PC-3 (cell line): Measurements from ENCODE around the gene NDEL1. TPM values are rescaled to one million over a fixed set of nuclear protein-coding genes. Genes with fewer than 3 reads are reported as not detected.
A peak's percentile ranks its signal among the peaks of the same experiment; 100 is the strongest.

Source experiments
- ATAC-seq: fragments of 200-7000 bp; cut with Tn5 transposase; 2 replicates; pipeline ENCODE4 v1.9.1; 2020; ENCODE audit warnings: mild to moderate bottlenecking, moderate library complexity
- BruUV-seq: library from RNA; stranded (reverse); fragments of 400-500 nt; replicated peaks from 2 replicates; lab custom pipeline; 2021; lab: Mats Ljungman, UMichigan
- CTCF ChIA-PET: fragments of 300-600 bp; sonication (Branson Sonifier 250); formaldehyde crosslinking; loops from one replicate; lab custom pipeline; 2022; ENCODE audit warnings: antibody characterized with exemption; lab: Charles Lee
- POLR2A ChIA-PET: fragments of 300-600 bp; sonication (Branson Sonifier 250); formaldehyde crosslinking; loops from one replicate; lab custom pipeline; 2022; ENCODE audit warnings: antibody characterized with exemption; ENCODE audit not compliant: unreplicated experiment; lab: Charles Lee
- DNase-seq: peaks from one replicate; pipeline ENCODE4 v3.0.0-alpha.2; 2015
- H2AFZ ChIP-seq: fragments of 300-600 bp; sonication (generic); 2 replicates; pipeline ENCODE4 v1.6.0; 2016; ENCODE audit warnings: antibody characterized with exemption, low read length
- H3F3A ChIP-seq: fragments of 300-600 bp; sonication (generic); one replicate; pipeline ENCODE4 v1.6.0; 2017; ENCODE audit warnings: antibody characterized with exemption, low read length, control low read depth, mild to moderate bottlenecking; ENCODE audit not compliant: unreplicated experiment
- H3K27ac ChIP-seq: fragments of 300-600 bp; sonication (generic); 2 replicates; pipeline ENCODE4 v1.5.1; 2016; ENCODE audit warnings: mild to moderate bottlenecking, low read length
- H3K27me3 ChIP-seq: fragments of 300-600 bp; sonication (generic); 2 replicates; pipeline ENCODE4 v1.6.1; 2016; ENCODE audit warnings: low read length, mixed read lengths
- H3K36me3 ChIP-seq: fragments of 300-600 bp; sonication (generic); 2 replicates; pipeline ENCODE4 v1.6.1; 2016; ENCODE audit warnings: low read depth, mixed run types, low read length, mixed read lengths
- H3K4me1 ChIP-seq: fragments of 300-600 bp; sonication (generic); 2 replicates; pipeline ENCODE4 v1.5.1; 2016; ENCODE audit warnings: low read length; ENCODE audit not compliant: insufficient read depth
- H3K4me2 ChIP-seq: fragments of 300-600 bp; sonication (generic); 2 replicates; pipeline ENCODE4 v1.6.0; 2016; ENCODE audit warnings: low read length
- H3K4me3 ChIP-seq: fragments of 300-600 bp; sonication (generic); 2 replicates; pipeline ENCODE4 v1.5.1; 2016; ENCODE audit warnings: mild to moderate bottlenecking, low read length, mixed read lengths
- H3K79me2 ChIP-seq: fragments of 300-600 bp; sonication (generic); 2 replicates; pipeline ENCODE4 v1.6.1; 2017; ENCODE audit warnings: low read length, mixed read lengths
- H3K9ac ChIP-seq: fragments of 300-600 bp; sonication (generic); 2 replicates; pipeline ENCODE4 v1.6.0; 2016; ENCODE audit warnings: mild to moderate bottlenecking, low read length
- H3K9me2 ChIP-seq: fragments of 300-600 bp; sonication (generic); replicated peaks from 2 replicates; pipeline ENCODE4 v1.6.1; 2016; ENCODE audit warnings: mixed run types, low read length, mixed read lengths
- H3K9me3 ChIP-seq: fragments of 300-600 bp; sonication (generic); 2 replicates; pipeline ENCODE4 v1.6.1; 2016; ENCODE audit warnings: low read length, mixed read lengths
- H4K20me1 ChIP-seq: fragments of 300-600 bp; sonication (generic); 2 replicates; pipeline ENCODE4 v1.6.1; 2016; ENCODE audit warnings: low read length, mixed read lengths
- EZH2 ChIP-seq: fragments of 300-600 bp; sonication (generic); IDR thresholded peaks from one replicate; pipeline ENCODE4 v1.6.1; 2017; ENCODE audit warnings: antibody characterized with exemption, mild to moderate bottlenecking, low read length; ENCODE audit not compliant: unreplicated experiment
- EZH2phosphoT487 ChIP-seq: fragments of 300-600 bp; sonication (generic); IDR thresholded peaks from 2 replicates; pipeline ENCODE4 v1.6.1; 2018; ENCODE audit warnings: mild to moderate bottlenecking, antibody characterized with exemption, low read length, borderline replicate concordance
- intact Hi-C: fragments of 100-400 bp; cut with micrococcal nuclease; formaldehyde crosslinking; loops from 2 replicates; pipeline ENCODE4 v1.9.0; 2023
- total RNA-seq: library from RNA; depleted of rRNA; stranded (reverse); fragments of >200 nt; gene quantifications from 2 replicates; pipeline ENCODE4 v1.2.3, GENCODE V29; 2014
- TF ChIP-seq, protein P1 (sequence below): fragments of 300-600 bp; sonication (generic); conservative IDR thresholded peaks from 2 replicates; pipeline ENCODE4 v1.5.1; 2017; ENCODE audit warnings: antibody characterized with exemption, low read depth, mild to moderate bottlenecking, low read length

Gene NDEL1
- total RNA-seq, 1 experiment from 2014 or later, result 32.7 TPM

DNA sequence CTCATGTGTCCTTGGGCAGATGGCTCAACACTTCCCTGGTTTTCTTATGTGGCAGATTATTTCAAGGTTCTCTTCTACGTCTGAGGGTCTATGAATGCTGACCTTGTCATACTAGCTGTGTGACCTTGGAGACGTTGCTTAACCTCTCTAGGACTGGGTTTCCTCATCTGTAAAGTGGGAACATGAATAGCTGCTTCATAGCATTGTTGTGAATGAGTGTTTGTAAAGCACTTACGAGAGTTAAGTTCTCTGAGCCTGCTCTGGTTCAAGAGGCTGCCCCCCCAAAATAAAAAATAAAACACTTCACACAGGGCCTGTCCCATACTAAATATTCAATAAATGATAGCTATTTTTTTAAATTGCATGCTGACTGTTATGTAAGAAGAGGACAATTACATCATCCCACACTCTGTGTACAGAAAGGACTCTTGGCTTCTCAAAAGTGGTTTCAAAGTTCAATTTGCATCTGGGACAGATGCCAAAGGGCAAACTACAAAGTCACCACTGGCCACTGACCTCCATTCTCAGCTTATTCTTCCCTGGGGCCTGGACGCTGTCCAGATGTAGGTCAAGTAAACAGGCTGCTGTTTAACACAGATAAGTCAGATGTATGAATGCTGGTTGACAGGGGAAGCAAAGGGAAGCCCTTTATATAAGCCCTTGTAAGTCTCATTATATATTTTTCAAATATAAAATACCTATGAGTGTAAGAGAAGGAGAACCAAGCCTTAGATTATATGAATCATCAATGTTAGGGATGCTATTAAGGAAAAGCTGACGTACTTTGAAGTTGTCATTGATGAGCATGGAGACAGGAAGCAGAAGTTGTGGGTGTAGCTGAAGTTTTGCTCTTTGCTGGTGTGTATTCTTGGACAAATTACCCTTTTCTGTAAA lies 15.4 kb upstream of the NDEL1 start:
- no peaks in the 10 kb centered on the region for H3K9me2 ChIP-seq

DNA sequence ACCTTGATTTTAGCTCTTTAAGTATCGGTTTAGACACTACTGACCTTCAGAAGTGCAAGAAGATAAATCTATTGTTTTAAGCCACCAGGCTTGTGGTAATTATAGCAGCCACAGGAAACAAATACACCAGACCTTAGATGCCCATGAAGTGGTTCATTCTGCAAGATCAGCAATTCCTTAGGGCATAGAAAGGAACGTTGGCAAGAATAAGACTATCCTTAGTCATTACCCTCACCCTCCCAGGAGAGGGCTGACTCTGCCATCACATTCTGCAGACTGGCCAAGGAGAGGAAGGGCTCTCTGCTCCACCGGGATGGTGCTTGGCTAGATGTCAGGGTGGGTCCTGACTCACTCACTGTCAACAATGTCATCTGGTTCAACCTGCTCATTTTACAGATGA lies 14.1 kb upstream of the NDEL1 start:
- ATAC-seq, result peak; percentile 55
- CTCF ChIA-PET, result no interaction called here
- 0 out of 2 replicates have a peak, but pooled peaks cover 5% of the 10 kb centered on the region for H3K4me1 ChIP-seq
- H3K27me3 ChIP-seq, result no peaks in the 10 kb centered on the region
- no peak overlapping the region for H2AFZ ChIP-seq
- intact Hi-C loops, result no loop called here
- H3K9me2 ChIP-seq, result no peaks in the 10 kb centered on the region
- no peak overlapping the region for H3K9ac ChIP-seq
- H3K4me2 ChIP-seq, result no peak overlapping the region
- no peaks in the 10 kb centered on the region for H3K79me2 ChIP-seq
- peak; percentile 62 for DNase-seq
- POLR2A ChIA-PET, result interaction anchor here (0.6 kb wide), 1 partner anchor 11 kb away, joined by 5 read pairs; no protein-coding TSS in a partner anchor
- no peaks in the 10 kb centered on the region for H3K36me3 ChIP-seq
- no peak overlapping the region for H3K27ac ChIP-seq
- no peak overlapping the region for H3K4me3 ChIP-seq
- TF ChIP-seq EZH2, result no peak
- TF ChIP-seq, protein P1, sequence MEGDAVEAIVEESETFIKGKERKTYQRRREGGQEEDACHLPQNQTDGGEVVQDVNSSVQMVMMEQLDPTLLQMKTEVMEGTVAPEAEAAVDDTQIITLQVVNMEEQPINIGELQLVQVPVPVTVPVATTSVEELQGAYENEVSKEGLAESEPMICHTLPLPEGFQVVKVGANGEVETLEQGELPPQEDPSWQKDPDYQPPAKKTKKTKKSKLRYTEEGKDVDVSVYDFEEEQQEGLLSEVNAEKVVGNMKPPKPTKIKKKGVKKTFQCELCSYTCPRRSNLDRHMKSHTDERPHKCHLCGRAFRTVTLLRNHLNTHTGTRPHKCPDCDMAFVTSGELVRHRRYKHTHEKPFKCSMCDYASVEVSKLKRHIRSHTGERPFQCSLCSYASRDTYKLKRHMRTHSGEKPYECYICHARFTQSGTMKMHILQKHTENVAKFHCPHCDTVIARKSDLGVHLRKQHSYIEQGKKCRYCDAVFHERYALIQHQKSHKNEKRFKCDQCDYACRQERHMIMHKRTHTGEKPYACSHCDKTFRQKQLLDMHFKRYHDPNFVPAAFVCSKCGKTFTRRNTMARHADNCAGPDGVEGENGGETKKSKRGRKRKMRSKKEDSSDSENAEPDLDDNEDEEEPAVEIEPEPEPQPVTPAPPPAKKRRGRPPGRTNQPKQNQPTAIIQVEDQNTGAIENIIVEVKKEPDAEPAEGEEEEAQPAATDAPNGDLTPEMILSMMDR, result 0 out of 2 replicates have a peak, but pooled peaks have one; percentile 18
- no peaks in the 10 kb centered on the region for H3F3A ChIP-seq
- BruUV-seq, result no TSS peak
- no peaks in the 10 kb centered on the region for H3K9me3 ChIP-seq
- H4K20me1 ChIP-seq, result no peaks in the 10 kb centered on the region

More for the DNA sequence above, 15.4 kb upstream of the NDEL1 start:
- no peak overlapping the region for H3K4me2 ChIP-seq
- H3K27ac ChIP-seq, result no peak overlapping the region
- H3K9ac ChIP-seq, result no peak overlapping the region
- no TSS peak for BruUV-seq
- ChIA-PET CTCF (interaction anchor here (1.4 kb wide), 1 partner anchor 10 kb away, joined by 4 read pairs; no protein-coding TSS in a partner anchor), POLR2A (interaction anchor here (0.6 kb wide), 1 partner anchor 40 kb away, joined by 3 read pairs; no protein-coding TSS in a partner anchor)
- 0 out of 2 replicates have a peak, but pooled peaks cover 5% of the 10 kb centered on the region for H3K4me1 ChIP-seq
- H4K20me1 ChIP-seq, result no peaks in the 10 kb centered on the region
- H2AFZ ChIP-seq, result no peak overlapping the region
- H3K79me2 ChIP-seq, result no peaks in the 10 kb centered on the region
- no peak overlapping the region for H3K4me3 ChIP-seq
- ATAC-seq (peak; percentile 18; the same call in 1 of the 2 replicates), DNase-seq (peak; percentile 16)
- no peaks in the 10 kb centered on the region for H3F3A ChIP-seq
- H3K9me3 ChIP-seq, result no peaks in the 10 kb centered on the region
- intact Hi-C loops, result no loop called here
- H3K27me3 ChIP-seq, result no peaks in the 10 kb centered on the region
- no peaks in the 10 kb centered on the region for H3K36me3 ChIP-seq
- TF ChIP-seq EZH2phosphoT487 (no peak), EZH2 (no peak)
- TF ChIP-seq, protein P1, result no peak
